PC-3 (cell line): ENCODE results near the gene LRP1B.

Experiments used
- CTCF ChIP-seq: fragments of 300-600 bp; sonication (generic); conservative IDR thresholded peaks from 2 replicates; pipeline ENCODE4 v1.5.1; 2017; ENCODE audit warnings: antibody characterized with exemption, low read depth, mild to moderate bottlenecking, low read length
- EZH2 ChIP-seq: fragments of 300-600 bp; sonication (generic); IDR thresholded peaks from one replicate; pipeline ENCODE4 v1.6.1; 2017; ENCODE audit warnings: antibody characterized with exemption, mild to moderate bottlenecking, low read length; ENCODE audit not compliant: unreplicated experiment
- EZH2phosphoT487 ChIP-seq: fragments of 300-600 bp; sonication (generic); IDR thresholded peaks from 2 replicates; pipeline ENCODE4 v1.6.1; 2018; ENCODE audit warnings: mild to moderate bottlenecking, antibody characterized with exemption, low read length, borderline replicate concordance

GRCh38 chr2:140539242-140539875, 1591.5 kb downstream of the LRP1B start:
- TF ChIP-seq CTCF (no peak), EZH2 (no peak), EZH2phosphoT487 (no peak)
